HG02840 (cell line): Measurements from ENCODE around the gene FAT2.
"Not testable (repeated sequence)": the region's sequence is repeated elsewhere in the genome, so short reads cannot be mapped to it uniquely, and the experiment has no call there.

Source experiments
- ATAC-seq: cut with Tn5 transposase; IDR thresholded peaks from one replicate; pipeline ENCODE4 v1.9.1; 2021; ENCODE audit warnings: mild to moderate bottlenecking, moderate library complexity, moderate number of reproducible peaks; ENCODE audit not compliant: unreplicated experiment, low FRiP score

FAT2 gene

DNA sequence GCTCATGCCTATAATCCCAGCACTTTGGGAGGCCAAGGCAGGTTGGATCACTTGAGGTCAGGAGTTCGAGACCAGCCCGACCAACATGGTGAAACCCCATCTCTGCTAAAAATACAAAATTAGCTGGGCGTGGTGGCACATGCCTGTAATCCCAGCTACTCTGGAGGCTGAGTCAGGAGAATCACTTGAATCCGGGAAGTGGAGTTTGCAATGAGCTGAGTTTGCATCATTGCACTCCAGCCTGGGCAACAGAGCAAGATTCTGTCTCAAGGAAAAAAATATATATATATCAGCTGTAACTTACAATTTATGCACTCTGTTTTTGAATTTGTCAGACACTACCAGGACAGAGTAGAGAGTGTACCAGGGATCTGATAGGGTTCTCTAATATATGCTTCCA is 5.8 kb downstream of the FAT2 start:
- ATAC-seq, result not testable (repeated sequence)

DNA sequence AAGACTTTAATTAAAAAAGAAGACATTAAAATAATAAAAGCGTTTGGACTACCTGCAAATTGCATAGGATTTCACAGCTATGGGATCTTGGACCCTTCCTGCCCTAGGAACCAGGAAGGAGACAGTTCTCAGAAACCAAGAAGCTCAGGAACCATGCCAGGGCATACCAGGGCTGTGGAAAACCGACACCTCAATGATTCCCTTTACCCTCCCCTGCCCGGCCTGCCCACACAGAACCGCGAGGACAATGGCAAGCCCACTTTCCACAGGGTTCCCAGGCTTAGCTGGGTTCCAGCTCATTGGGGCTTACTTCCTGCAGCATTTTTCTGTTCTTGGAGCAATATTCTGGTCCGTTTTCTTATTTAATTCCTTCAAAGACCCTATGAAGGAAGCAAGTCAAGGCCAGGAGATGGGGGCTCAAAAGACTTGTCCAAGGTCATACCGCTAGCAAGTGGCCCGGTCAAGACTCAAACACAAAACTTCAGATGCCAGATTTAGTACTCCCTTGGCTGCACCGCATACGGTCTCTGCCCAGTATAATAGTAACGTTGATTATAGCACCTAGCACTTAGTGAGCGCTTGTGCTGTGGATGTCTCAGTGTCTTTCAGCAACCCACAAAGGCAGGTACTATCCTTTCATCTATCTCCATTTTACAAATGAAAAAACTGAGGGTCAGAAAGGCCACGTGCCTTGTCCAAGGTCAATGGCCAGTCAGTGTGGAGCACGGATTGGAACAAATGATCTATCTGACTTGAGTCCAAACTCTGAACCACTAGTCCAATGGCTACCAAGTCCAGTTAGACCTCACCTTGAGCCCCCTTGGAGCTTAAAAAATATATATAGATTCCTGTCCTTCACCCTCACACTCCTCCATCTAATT is 6.8 kb downstream of the FAT2 start:
- ATAC-seq, result no peak

- ATAC-seq, result no peak
Observed at GRCh38 chr5:151581812-151582583, 9.1 kb downstream of the FAT2 start.

GRCh38 chr5:151581347-151581746 is 9.8 kb downstream of the FAT2 start:
- no peak for ATAC-seq

GRCh38 chr5:151580858-151581257 is 10.3 kb downstream of the FAT2 start:
- ATAC-seq, result no peak

DNA sequence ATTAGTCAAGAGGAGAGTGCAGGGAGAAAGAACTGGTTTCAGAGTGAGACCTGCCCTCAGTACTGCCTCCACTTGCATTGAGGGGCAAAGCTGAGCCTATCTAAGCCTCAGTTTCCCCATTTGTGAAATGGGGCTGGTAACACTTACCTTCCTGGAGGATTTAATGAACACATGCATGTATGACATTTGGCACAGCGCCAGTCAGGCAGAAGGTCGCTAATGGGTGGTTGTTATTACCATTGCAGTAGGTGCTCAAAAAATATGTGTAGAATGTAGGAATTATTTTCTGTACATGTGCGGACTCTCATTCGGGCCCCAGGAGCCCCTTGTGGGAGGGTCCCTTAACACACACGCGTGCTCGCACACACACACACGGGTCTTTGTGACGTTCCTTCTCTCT is 10.9 kb downstream of the FAT2 start:
- ATAC-seq, result no peak

GRCh38 chr5:151579146-151579545 is 12.0 kb downstream of the FAT2 start:
- not testable (repeated sequence) for ATAC-seq

- ATAC-seq, result no peak
Observed at GRCh38 chr5:151578326-151579025, 12.7 kb downstream of the FAT2 start.

DNA sequence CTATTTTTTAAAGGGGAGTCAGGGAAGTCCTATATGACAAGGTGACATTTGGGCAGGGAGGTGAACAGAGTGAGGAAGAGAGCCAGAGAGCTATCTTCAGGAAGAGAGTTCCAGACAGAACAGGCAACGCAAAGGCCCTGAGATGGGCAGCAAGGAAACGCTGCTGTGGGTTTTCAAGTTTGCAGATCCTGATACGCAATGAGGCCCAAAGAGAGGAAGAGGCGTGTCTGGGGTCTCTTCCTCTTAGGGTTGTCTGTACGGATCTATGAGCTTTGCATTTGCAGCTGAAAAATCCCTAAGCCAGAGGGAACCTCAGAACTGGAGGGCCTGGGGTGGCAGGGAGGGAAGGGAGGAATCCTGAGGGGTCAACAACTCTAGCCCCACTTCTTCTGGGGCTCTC is 13.6 kb downstream of the FAT2 start:
- no peak for ATAC-seq

DNA sequence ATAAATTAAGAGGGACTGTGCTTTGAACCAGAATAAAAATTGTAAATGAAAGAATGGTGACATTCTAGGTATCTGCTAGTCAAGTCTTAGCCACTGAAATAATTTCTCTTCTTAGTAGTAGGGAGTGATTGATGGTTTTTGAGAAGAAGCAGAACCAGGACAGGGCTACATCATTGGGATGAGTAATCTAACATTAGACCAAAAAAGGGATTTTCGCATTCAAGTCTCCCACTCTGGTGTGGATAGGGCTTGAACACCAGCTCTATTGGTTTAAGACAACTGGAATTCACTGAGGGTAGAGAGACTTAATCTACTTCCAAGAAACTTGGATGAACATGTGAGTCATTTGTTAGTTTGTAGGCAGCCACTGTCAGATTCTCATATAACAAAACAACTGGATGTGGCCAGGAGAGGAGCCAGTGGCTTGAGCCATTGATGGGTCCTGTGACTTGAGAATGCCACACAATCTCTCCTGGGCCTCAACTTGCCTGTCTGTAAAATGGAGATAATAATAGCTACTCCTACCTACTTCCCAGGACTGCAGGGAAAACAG is 16.6 kb downstream of the FAT2 start:
- ATAC-seq, result no peak

GRCh38 chr5:151572657-151573368 is 18.3 kb downstream of the FAT2 start:
- no peak for ATAC-seq

GRCh38 chr5:151571270-151572173 is 19.6 kb downstream of the FAT2 start:
- ATAC-seq, result no peak

GRCh38 chr5:151570512-151571269 is 20.4 kb downstream of the FAT2 start:
- ATAC-seq, result no peak

- ATAC-seq, result no peak
Observed at GRCh38 chr5:151570058-151570457, 21.1 kb downstream of the FAT2 start.

DNA sequence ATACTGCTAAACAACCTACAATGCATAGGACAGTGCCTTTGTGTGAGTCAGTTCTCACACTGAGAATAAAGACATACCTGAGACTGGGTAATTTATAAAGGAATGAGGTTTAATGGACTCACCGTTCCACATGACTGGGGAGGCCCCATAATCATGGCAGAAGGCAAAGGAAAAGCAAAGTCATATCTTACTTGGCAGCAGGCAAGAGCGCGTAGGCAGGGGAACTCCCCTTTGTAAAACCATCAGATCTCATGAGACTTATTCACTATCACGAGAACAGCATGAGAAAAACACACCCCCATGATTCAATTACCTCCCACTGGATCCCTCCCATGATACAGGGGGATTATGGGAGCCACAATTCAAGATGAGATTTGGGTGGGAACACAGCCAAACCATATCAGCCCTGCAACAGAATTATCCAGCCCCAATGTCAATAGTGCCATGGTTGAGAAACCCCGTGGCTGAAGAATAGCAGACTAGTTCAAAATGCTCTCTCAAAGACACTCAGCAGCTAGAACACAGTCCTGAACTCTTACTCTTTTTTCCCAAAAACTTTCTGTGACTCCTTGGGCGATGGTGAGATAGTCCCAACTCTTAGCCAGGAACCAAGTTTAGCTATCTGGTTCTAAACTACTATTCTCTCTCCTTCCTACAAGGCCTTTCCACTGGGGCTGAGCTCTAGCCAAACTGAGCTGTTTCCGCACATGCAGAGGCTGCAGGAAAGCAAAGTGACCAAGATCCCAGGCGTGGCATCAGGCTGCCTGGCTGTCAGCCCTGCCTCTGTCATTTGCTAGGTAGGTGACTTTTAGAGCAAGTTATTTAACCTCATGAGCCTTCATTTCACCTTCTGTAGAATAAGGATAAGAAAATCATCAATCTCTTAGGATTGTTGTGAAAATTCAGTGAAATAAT is 21.7 kb downstream of the FAT2 start:
- peak; percentile 58 for ATAC-seq

GRCh38 chr5:151568036-151568435 is 23.1 kb downstream of the FAT2 start:
- no peak for ATAC-seq

DNA sequence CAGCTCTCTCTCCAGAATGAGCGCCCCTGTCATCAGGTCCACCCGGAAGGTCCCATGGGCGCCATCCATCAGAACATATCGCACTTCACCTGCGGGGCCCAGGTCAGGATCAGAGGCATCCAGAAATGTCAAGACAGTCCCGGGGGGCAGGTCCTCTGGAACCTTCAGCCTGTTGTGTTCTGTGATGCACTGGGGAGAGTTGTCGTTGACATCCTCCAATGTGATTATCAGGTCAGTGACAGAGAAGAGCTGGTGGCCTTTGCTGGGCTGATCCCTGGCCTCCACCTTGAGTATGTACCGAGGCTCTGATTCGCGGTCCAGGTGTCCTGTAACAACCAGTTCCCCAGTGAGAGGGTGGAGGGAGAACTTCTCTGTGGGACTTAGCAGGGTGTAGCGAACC is 25.2 kb downstream of the FAT2 start:
- no peak for ATAC-seq
